Progenitor cell of endocrine pancreas (in vitro differentiated cells): ENCODE data around the gene PAMR1. TPM values are rescaled to one million over a fixed set of nuclear protein-coding genes. Genes with fewer than 3 reads are reported as not detected.

Source experiments
- DNase-seq: peaks from one replicate; pipeline ENCODE4 v3.0.0; 2021; ENCODE audit warnings: low spot score; ENCODE audit not compliant: unreplicated experiment
- H3K27ac Mint-ChIP-seq: 2 replicates; pipeline ENCODE4 v1.8.0; 2021; ENCODE audit warnings: mild to moderate bottlenecking, moderate library complexity, mixed read lengths
- H3K27me3 Mint-ChIP-seq: 2 replicates; pipeline ENCODE4 v1.8.0; 2021; ENCODE audit warnings: mixed read lengths
- H3K36me3 Mint-ChIP-seq: 2 replicates; pipeline ENCODE4 v1.8.0; 2022; ENCODE audit warnings: mixed read lengths; ENCODE audit not compliant: insufficient read depth
- H3K4me1 Mint-ChIP-seq: 2 replicates; pipeline ENCODE4 v1.8.0; 2021; ENCODE audit warnings: low read depth, mixed read lengths
- H3K4me3 Mint-ChIP-seq: 2 replicates; pipeline ENCODE4 v1.8.0; 2021; ENCODE audit warnings: low read depth, mild to moderate bottlenecking, moderate library complexity, mixed read lengths
- H3K9me3 Mint-ChIP-seq: 2 replicates; pipeline ENCODE4 v1.8.0; 2021; ENCODE audit warnings: low read depth, mixed read lengths
- total RNA-seq: library from RNA; stranded (reverse); gene quantifications from 2 replicates; pipeline ENCODE4 v1.2.1, GENCODE V29; 2021
- TF ChIP-seq, protein P1 (sequence below): fragments of 200-600 bp; sonication (generic); IDR thresholded peaks from one replicate; pipeline ENCODE4 v1.5.0; 2021; ENCODE audit warnings: antibody characterized with exemption, mild to moderate bottlenecking; ENCODE audit not compliant: unreplicated experiment

Gene PAMR1
- total RNA-seq, 1 donor from 2014 or later: 0.38 TPM

DNA sequence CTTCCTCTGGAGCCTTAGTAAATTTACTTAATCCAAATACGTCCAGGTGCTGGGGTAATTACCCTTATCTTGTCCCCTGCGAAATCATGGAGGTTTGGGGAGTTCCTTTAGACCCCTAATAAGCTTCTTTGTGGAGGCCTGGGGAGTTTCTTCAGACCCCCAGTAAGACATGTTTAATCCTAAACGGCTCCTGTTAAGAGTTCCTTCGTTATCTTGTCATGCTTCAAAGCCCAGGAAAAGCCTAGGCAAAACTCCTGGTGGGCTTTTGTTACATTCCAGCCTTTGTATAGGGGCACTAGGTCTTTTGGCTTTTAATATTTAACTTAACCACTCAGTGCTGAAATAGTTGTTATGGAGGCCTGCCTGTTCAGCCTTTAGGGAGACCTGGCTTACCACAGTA lies 18.1 kb upstream of the PAMR1 start:
- TF ChIP-seq, protein P1, sequence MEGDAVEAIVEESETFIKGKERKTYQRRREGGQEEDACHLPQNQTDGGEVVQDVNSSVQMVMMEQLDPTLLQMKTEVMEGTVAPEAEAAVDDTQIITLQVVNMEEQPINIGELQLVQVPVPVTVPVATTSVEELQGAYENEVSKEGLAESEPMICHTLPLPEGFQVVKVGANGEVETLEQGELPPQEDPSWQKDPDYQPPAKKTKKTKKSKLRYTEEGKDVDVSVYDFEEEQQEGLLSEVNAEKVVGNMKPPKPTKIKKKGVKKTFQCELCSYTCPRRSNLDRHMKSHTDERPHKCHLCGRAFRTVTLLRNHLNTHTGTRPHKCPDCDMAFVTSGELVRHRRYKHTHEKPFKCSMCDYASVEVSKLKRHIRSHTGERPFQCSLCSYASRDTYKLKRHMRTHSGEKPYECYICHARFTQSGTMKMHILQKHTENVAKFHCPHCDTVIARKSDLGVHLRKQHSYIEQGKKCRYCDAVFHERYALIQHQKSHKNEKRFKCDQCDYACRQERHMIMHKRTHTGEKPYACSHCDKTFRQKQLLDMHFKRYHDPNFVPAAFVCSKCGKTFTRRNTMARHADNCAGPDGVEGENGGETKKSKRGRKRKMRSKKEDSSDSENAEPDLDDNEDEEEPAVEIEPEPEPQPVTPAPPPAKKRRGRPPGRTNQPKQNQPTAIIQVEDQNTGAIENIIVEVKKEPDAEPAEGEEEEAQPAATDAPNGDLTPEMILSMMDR: no peak
- Mint-ChIP-seq H3K27me3 (peaks cover 3% of the 10 kb centered on the region), H3K4me1 (peaks cover 5% of the 10 kb centered on the region), H3K9me3 (no peaks in the 10 kb centered on the region), H3K27ac (no peak overlapping the region), H3K36me3 (no peaks in the 10 kb centered on the region), H3K4me3 (no peak overlapping the region)
- DNase-seq: no peak

DNA sequence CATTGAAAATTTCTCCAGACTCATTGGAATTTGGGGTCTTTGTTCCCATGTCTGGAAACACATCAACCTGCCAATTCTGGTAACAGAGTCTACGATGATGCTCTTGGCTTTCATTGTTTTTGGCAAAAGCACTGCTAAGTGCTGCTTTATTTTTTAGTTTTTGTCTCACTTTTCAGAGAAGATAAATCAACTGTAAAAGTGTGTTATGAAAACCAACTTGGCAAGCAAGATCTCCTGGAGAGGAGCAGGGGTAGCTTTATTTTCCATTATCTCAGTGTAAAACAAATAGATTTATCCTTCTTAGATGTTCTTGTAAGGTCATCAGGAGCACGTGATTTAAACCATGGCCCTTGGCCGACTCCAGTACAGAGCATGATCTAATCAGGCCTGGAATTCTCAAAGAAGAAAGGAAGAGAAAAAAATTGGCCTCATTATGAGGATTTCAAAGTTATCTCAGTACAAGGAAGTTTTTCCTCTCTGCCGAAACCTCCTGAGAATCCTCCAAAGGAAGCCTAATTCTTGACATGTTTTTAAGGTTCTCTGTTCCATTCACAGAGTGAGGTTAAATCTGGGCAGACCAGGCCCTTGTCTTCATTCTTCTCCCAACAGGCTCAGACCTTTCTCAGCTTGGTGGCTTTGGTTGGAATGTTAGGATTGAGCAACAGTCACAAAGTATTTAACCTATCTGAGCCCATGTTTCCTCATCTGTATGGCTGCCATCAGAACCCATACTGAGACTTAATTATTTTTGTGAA lies 16.4 kb upstream of the PAMR1 start:
- TF ChIP-seq, protein P1: no peak
- Mint-ChIP-seq H3K9me3 (no peaks in the 10 kb centered on the region), H3K27ac (no peak overlapping the region), H3K36me3 (no peaks in the 10 kb centered on the region), H3K4me3 (no peak overlapping the region), H3K27me3 (peaks cover 3% of the 10 kb centered on the region), H3K4me1 (peaks cover 7% of the 10 kb centered on the region)
- no peak for DNase-seq

DNA sequence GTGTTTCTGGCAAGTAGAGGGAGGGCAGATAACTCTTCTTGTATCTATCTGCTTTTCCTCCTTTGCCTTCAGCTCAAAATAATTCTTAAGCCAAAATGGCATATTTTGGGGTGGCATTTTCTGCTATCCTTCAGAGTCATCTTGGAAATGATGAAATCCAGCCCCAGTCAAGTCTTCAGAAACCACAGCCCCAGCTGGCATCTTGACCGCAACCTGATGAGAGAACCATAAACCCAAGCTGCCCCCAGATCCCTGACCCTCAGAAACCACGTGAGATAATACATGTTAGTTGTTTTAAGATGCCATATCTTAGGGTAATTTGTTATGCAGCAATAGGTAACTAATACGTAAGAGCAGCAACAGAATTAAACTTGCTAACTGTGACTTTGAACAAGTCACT lies 15.1 kb upstream of the PAMR1 start:
- no peaks in the 10 kb centered on the region for H3K36me3 Mint-ChIP-seq
- TF ChIP-seq, protein P1: no peak
- H3K27me3 Mint-ChIP-seq: peaks cover 3% of the 10 kb centered on the region
- H3K4me3 Mint-ChIP-seq: no peak overlapping the region
- no peak overlapping the region for H3K27ac Mint-ChIP-seq
- peaks cover 12% of the 10 kb centered on the region for H3K4me1 Mint-ChIP-seq
- DNase-seq: no peak
- no peaks in the 10 kb centered on the region for H3K9me3 Mint-ChIP-seq

DNA sequence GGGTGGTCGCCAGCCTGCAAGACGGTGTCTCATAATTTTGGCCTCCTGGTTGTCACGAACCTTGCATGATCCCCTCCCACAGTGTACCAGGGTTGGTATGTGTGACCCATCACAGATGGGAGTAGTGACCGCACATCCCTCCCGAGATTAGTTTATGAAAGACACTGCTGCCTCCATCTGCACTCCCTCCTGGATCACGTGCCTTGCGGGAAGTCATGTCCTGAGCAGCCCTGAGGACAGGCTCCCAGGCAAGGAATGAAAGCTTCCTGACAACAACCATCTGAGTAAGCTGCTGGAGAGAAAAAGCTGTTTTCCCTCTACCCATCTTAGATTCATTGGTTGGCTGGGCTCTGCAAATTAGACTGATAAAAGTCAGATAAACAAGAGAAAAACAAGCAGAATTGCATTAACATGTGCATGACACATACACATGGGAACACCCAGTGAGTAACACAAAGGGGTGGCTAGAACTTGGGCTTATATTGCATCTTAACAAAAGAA lies 14.4 kb upstream of the PAMR1 start:
- Mint-ChIP-seq H3K4me1 (peaks cover 12% of the 10 kb centered on the region), H3K9me3 (no peaks in the 10 kb centered on the region), H3K36me3 (no peaks in the 10 kb centered on the region), H3K27me3 (peaks cover 3% of the 10 kb centered on the region), H3K4me3 (no peak overlapping the region), H3K27ac (no peak overlapping the region)
- TF ChIP-seq, protein P1: no peak
- no peak for DNase-seq

DNA sequence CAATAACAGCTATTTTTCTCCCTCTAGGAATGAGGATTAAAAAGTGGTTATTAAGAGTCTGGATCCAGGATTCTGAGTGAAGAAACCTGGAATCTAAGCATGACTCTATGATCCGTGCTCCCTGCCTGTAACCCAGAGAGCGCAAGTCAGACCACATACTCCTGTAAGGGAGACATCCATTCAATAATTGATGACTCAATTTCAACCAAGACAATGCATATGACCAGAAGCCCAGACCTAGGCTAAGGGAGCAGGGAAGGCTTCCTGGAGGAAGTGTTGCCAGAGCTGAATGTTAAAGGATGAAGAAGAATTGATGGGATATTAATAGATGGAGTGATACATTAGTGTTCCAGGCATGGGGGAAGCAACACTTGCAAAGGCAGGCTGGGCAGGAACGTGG lies 13.8 kb upstream of the PAMR1 start:
- Mint-ChIP-seq H3K9me3 (no peaks in the 10 kb centered on the region), H3K36me3 (no peaks in the 10 kb centered on the region), H3K4me3 (no peak overlapping the region), H3K4me1 (peaks cover 12% of the 10 kb centered on the region), H3K27me3 (peaks cover 3% of the 10 kb centered on the region), H3K27ac (no peak overlapping the region)
- TF ChIP-seq, protein P1: no peak
- DNase-seq: no peak
